CD4-positive, alpha-beta T cell (primary cell): ENCODE measurements around the gene PBX1. TPM values are rescaled to one million over a fixed set of nuclear protein-coding genes. Genes with fewer than 3 reads are reported as not detected.
"Not testable (repeated sequence)": the region's sequence is repeated elsewhere in the genome, so short reads cannot be mapped to it uniquely, and the experiment has no call there.

ENCODE experiments used
- ATAC-seq: fragments of 200-7000 bp; cut with Tn5 transposase; one replicate; pipeline ENCODE4 v1.10.0; 2022; ENCODE audit warnings: mild to moderate bottlenecking; ENCODE audit not compliant: poor library complexity
- CTCF ChIA-PET: fragments of 350-600 bp; sonication (Branson Sonifier 250); formaldehyde crosslinking; loops from one replicate; lab custom pipeline; 2021; ENCODE audit warnings: antibody characterized with exemption, inconsistent platforms; lab: Charles Lee
- POLR2A ChIA-PET: fragments of 350-600 bp; sonication (Branson Sonifier 250); formaldehyde crosslinking; loops from one replicate; lab custom pipeline; 2021; ENCODE audit warnings: antibody characterized with exemption, inconsistent platforms; lab: Charles Lee
- DNase-seq, 14 experiments: peaks; one replicate each; pipeline ENCODE4 v3.0.0-alpha.2; 2013 to 2020; ENCODE audit warnings: mixed read lengths in 2 of 14
- H3K27ac ChIP-seq, 2 donors: one replicate each; pipeline versions ENCODE4 v1.5.1 to v1.7.0; 2013; ENCODE audit warnings: low read length in 2 of 2, low read depth in 1 of 2, mild to moderate bottlenecking in 1 of 2
- H3K27me3 ChIP-seq, 2 experiments: 1 replicate in 1 of 2; 2 replicates in 1 of 2; pipeline versions ENCODE4 v1.6.1 to v1.7.0; 2013; ENCODE audit warnings: low read length in 2 of 2, control low read depth in 1 of 2, mild to moderate bottlenecking in 1 of 2, moderate library complexity in 1 of 2; ENCODE audit not compliant: insufficient read depth in 2 of 2, control insufficient read depth in 1 of 2
- H3K36me3 ChIP-seq: one replicate; pipeline ENCODE4 v1.6.1; 2013; ENCODE audit warnings: low read length, control low read depth; ENCODE audit not compliant: insufficient read depth
- H3K4me1 ChIP-seq: one replicate; pipeline ENCODE4 v1.6.1; 2013; ENCODE audit warnings: low read length, control low read depth; ENCODE audit not compliant: insufficient read depth
- H3K4me3 ChIP-seq: one replicate; pipeline ENCODE4 v1.5.1; 2013; ENCODE audit warnings: mild to moderate bottlenecking, low read length, moderate library complexity
- H3K9me3 ChIP-seq, 2 experiments: 1 replicate in 1 of 2; 2 replicates in 1 of 2; pipeline versions ENCODE4 v1.6.1 to v1.7.0; 2013; ENCODE audit warnings: low read length in 2 of 2, mild to moderate bottlenecking in 2 of 2, control low read depth in 1 of 2, moderate library complexity in 1 of 2; ENCODE audit not compliant: control insufficient read depth in 1 of 2, insufficient read depth in 1 of 2
- H3K27ac Mint-ChIP-seq: one replicate; pipeline ENCODE4 v1.8.0; 2020; ENCODE audit warnings: mixed read lengths
- H3K27me3 Mint-ChIP-seq: one replicate; pipeline ENCODE4 v1.8.0; 2021; ENCODE audit warnings: mixed read lengths
- H3K36me3 Mint-ChIP-seq: one replicate; pipeline ENCODE4 v1.8.0; 2021; ENCODE audit warnings: low read depth, mixed read lengths
- H3K4me1 Mint-ChIP-seq: one replicate; pipeline ENCODE4 v1.8.0; 2021; ENCODE audit warnings: low read depth, mixed read lengths
- H3K4me3 Mint-ChIP-seq: one replicate; pipeline ENCODE4 v1.8.0; 2020; ENCODE audit warnings: mild to moderate bottlenecking, mixed read lengths
- H3K9me3 Mint-ChIP-seq: one replicate; pipeline ENCODE4 v1.8.0; 2020; ENCODE audit warnings: mixed read lengths
- CTCF ChIP-seq: fragments of 200-600 bp; IDR thresholded peaks from one replicate; pipeline ENCODE4 v1.8.0; 2022; ENCODE audit warnings: antibody characterized with exemption, mild to moderate bottlenecking
- intact Hi-C, 2 experiments: fragments of 100-400 bp; cut with DNase I in 1 of 2; cut with micrococcal nuclease in 1 of 2; formaldehyde crosslinking; loops; one replicate each; pipeline versions ENCODE4 v1.15.1 to v1.9.0; 2023 to 2025; cut with DNase I, micrococcal nuclease
- total RNA-seq, 174 experiments: library from RNA in 2 of 174; stranded (reverse) in 2 of 174; gene quantifications; one replicate each; pipeline ENCODE4 v1.2.3 and lab custom pipeline; 2021 to 2026

The PBX1 gene
- total RNA-seq, 2 experiments from 2014 or later, result 0.64 to 0.96 TPM

GRCh38 chr1:164601399-164602100, 42.6 kb downstream of the PBX1 start:
- Mint-ChIP-seq H3K36me3 (no peaks in the 10 kb centered on the region), H3K4me3 (no peak overlapping the region), H3K9me3 (no peaks in the 10 kb centered on the region), H3K27me3 (no peaks in the 10 kb centered on the region), H3K4me1 (no peaks in the 10 kb centered on the region), H3K27ac (no peak overlapping the region)
- Histone ChIP-seq H3K27me3 (no peaks in the 10 kb centered on the region), H3K4me1 (no peaks in the 10 kb centered on the region), H3K36me3 (no peaks in the 10 kb centered on the region), H3K4me3 (no peak overlapping the region), H3K9me3 (peaks cover 0 to 4% of the 10 kb centered on the region in 2 experiments), H3K27ac (no peak overlapping the region)
- TF ChIP-seq CTCF, result no peak
- ATAC-seq (no peak), DNase-seq (no peak)
- intact Hi-C loops, result no loop called here
- ChIA-PET CTCF (no interaction called here), POLR2A (no interaction called here)

- Histone ChIP-seq H3K9me3 (peaks cover 0 to 4% of the 10 kb centered on the region in 2 experiments), H3K4me1 (no peaks in the 10 kb centered on the region), H3K27me3 (no peaks in the 10 kb centered on the region), H3K36me3 (no peaks in the 10 kb centered on the region), H3K4me3 (no peak overlapping the region), H3K27ac (no peak overlapping the region)
- intact Hi-C loops, result no loop called here
- Mint-ChIP-seq H3K4me3 (no peak overlapping the region), H3K36me3 (no peaks in the 10 kb centered on the region), H3K27me3 (no peaks in the 10 kb centered on the region), H3K4me1 (no peaks in the 10 kb centered on the region), H3K9me3 (no peaks in the 10 kb centered on the region), H3K27ac (no peak overlapping the region)
- CTCF ChIA-PET, result no interaction called here
- ATAC-seq (no peak), DNase-seq (no peak)
- no peak for TF ChIP-seq CTCF
- POLR2A ChIA-PET, result no interaction called here
These were observed 43.1 kb downstream of the PBX1 start for GRCh38 chr1:164602101-164602422.

DNA sequence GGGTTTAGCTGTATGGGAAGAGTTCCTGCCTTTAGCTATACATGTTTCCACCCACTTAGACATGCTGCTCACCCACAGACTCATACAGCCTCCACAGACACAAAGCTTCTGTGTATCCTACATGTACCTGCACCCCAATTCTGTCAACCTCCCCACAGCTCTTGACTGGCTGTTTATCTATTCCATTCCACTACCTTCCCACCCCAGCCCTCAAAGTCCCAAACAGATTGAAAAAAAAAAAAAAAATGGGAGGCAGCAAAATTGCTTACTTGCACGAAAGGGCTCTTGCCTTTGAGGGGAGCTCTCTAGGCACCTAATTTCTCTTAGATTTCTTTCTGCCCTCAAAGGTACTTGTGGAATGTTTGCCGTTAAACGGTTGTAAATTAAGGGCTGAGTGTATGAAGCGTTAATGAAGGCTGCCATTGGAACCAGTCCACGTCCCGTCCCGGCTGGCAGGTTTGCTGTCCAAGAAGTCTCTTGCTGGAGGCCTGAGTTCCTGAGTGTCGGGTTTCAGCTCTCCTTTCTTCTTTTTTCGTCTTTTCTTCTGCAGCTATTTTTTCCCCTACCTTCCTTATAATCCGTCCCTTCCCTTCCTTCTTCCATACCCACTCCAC, 43.6 kb downstream of the PBX1 start:
- Mint-ChIP-seq H3K4me3 (no peak overlapping the region), H3K9me3 (no peaks in the 10 kb centered on the region), H3K36me3 (no peaks in the 10 kb centered on the region), H3K4me1 (no peaks in the 10 kb centered on the region), H3K27me3 (no peaks in the 10 kb centered on the region), H3K27ac (no peak overlapping the region)
- DNase-seq, result no peak
- Histone ChIP-seq H3K27me3 (no peaks in the 10 kb centered on the region), H3K27ac (no peak overlapping the region), H3K4me3 (no peak overlapping the region), H3K4me1 (no peaks in the 10 kb centered on the region), H3K36me3 (no peaks in the 10 kb centered on the region), H3K9me3 (peaks cover 0 to 4% of the 10 kb centered on the region in 2 experiments)
- intact Hi-C loops, result no loop called here
- ChIA-PET CTCF (no interaction called here), POLR2A (no interaction called here)
- ATAC-seq, result no peak
- no peak for TF ChIP-seq CTCF

DNA sequence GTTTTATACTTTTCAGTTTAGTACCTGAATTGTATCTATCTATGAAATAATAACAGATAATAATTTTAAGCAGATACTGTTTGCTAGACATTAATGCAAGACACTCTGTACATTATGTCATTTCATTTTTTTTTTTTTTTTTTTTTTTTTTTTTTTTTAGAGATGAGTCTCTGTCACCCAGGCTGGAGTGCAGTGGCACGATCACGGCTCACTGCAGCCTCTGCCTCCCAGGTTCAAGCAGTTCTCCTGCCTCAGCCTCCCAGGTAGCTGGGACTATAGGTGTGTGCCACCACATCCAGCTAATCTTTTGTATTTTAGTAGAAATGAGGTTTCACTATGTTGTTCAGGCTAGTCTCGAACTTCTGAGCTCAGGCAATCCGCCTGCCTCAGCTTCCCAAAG, 44.8 kb downstream of the PBX1 start:
- H3K36me3 Mint-ChIP-seq, CTCF ChIA-PET, H3K36me3 ChIP-seq, H3K9me3 Mint-ChIP-seq, H3K4me3 ChIP-seq, DNase-seq, ATAC-seq, H3K9me3 ChIP-seq, H3K27ac Mint-ChIP-seq, intact Hi-C loops, H3K4me1 Mint-ChIP-seq, H3K4me3 Mint-ChIP-seq, H3K4me1 ChIP-seq, POLR2A ChIA-PET, H3K27ac ChIP-seq, H3K27me3 ChIP-seq, H3K27me3 Mint-ChIP-seq: not testable (repeated sequence)
